K562 (cell line): ENCODE data around the gene AQP6. TPM values are rescaled to one million over a fixed set of nuclear protein-coding genes. Genes with fewer than 3 reads are reported as not detected.

Experiments used
- KAT2B ChIP-seq: IDR thresholded peaks from one replicate; pipeline ENCODE4 v1.6.1; 2012; ENCODE audit warnings: low read depth, mild to moderate bottlenecking, control low read depth, inconsistent platforms, low read length, moderate library complexity
- SMAD1 ChIP-seq: fragments of 150-350 bp; IDR thresholded peaks from 2 replicates; pipeline ENCODE4 v1.6.1; 2014; ENCODE audit warnings: low read length, low read depth; ENCODE audit not compliant: partially characterized antibody
- ZNF57 ChIP-seq: fragments of 450-650 bp; formaldehyde crosslinking; IDR thresholded peaks from 2 replicates; pipeline ENCODE4 v1.4.0; 2020; ENCODE audit warnings: mild to moderate bottlenecking, moderate library complexity
- polyA plus RNA-seq, 8 experiments: library from polyadenylated mRNA; depleted of rRNA in 4 of 8; stranded (reverse) in 5 of 8; unstranded in 3 of 8; fragments of >200 nt; fragmentation: Nextera tagmentation in 2 of 8; fragmentation: Illumina TruSeq in 1 of 8; extraction: Ambion mirVana in 2 of 8; extraction: Trizol in 1 of 8; gene quantifications; 2 replicates each; pipeline versions ENCODE4 v1.2.1 to v1.2.3, GENCODE V29; 2011 to 2014; ENCODE audit warnings: inconsistent platforms in 1 of 8, missing spikeins in 1 of 8
- total RNA-seq, 7 experiments: library from RNA; depleted of rRNA in 6 of 7; stranded (reverse); fragments of >200 nt in 6 of 7; fragmentation: Illumina TruSeq in 2 of 7; extraction: Trizol in 2 of 7; gene quantifications; 2 replicates each; pipeline versions ENCODE4 v1.2.1 to v1.2.3, GENCODE V29; 2011 to 2021; ENCODE audit warnings: low replicate concordance in 1 of 7
- TF ChIP-seq, protein P1 (sequence below): fragments of 200-600 bp; sonication (generic); IDR thresholded peaks from one replicate; pipeline ENCODE4 v1.6.1; 2012; ENCODE audit warnings: mild to moderate bottlenecking, low read depth, low read length, inconsistent platforms

AQP6 gene
- total and polyA plus RNA-seq, 9 of the 15 experiments (the other 6 are each of a cell fraction or from before 2014, with no cell fraction given) = 0.05 to 0.12 TPM; not detected in 7

GRCh38 chr12:49941556-49942511 lies 30.9 kb upstream of the AQP6 start (continued):
- TF ChIP-seq, protein P1, sequence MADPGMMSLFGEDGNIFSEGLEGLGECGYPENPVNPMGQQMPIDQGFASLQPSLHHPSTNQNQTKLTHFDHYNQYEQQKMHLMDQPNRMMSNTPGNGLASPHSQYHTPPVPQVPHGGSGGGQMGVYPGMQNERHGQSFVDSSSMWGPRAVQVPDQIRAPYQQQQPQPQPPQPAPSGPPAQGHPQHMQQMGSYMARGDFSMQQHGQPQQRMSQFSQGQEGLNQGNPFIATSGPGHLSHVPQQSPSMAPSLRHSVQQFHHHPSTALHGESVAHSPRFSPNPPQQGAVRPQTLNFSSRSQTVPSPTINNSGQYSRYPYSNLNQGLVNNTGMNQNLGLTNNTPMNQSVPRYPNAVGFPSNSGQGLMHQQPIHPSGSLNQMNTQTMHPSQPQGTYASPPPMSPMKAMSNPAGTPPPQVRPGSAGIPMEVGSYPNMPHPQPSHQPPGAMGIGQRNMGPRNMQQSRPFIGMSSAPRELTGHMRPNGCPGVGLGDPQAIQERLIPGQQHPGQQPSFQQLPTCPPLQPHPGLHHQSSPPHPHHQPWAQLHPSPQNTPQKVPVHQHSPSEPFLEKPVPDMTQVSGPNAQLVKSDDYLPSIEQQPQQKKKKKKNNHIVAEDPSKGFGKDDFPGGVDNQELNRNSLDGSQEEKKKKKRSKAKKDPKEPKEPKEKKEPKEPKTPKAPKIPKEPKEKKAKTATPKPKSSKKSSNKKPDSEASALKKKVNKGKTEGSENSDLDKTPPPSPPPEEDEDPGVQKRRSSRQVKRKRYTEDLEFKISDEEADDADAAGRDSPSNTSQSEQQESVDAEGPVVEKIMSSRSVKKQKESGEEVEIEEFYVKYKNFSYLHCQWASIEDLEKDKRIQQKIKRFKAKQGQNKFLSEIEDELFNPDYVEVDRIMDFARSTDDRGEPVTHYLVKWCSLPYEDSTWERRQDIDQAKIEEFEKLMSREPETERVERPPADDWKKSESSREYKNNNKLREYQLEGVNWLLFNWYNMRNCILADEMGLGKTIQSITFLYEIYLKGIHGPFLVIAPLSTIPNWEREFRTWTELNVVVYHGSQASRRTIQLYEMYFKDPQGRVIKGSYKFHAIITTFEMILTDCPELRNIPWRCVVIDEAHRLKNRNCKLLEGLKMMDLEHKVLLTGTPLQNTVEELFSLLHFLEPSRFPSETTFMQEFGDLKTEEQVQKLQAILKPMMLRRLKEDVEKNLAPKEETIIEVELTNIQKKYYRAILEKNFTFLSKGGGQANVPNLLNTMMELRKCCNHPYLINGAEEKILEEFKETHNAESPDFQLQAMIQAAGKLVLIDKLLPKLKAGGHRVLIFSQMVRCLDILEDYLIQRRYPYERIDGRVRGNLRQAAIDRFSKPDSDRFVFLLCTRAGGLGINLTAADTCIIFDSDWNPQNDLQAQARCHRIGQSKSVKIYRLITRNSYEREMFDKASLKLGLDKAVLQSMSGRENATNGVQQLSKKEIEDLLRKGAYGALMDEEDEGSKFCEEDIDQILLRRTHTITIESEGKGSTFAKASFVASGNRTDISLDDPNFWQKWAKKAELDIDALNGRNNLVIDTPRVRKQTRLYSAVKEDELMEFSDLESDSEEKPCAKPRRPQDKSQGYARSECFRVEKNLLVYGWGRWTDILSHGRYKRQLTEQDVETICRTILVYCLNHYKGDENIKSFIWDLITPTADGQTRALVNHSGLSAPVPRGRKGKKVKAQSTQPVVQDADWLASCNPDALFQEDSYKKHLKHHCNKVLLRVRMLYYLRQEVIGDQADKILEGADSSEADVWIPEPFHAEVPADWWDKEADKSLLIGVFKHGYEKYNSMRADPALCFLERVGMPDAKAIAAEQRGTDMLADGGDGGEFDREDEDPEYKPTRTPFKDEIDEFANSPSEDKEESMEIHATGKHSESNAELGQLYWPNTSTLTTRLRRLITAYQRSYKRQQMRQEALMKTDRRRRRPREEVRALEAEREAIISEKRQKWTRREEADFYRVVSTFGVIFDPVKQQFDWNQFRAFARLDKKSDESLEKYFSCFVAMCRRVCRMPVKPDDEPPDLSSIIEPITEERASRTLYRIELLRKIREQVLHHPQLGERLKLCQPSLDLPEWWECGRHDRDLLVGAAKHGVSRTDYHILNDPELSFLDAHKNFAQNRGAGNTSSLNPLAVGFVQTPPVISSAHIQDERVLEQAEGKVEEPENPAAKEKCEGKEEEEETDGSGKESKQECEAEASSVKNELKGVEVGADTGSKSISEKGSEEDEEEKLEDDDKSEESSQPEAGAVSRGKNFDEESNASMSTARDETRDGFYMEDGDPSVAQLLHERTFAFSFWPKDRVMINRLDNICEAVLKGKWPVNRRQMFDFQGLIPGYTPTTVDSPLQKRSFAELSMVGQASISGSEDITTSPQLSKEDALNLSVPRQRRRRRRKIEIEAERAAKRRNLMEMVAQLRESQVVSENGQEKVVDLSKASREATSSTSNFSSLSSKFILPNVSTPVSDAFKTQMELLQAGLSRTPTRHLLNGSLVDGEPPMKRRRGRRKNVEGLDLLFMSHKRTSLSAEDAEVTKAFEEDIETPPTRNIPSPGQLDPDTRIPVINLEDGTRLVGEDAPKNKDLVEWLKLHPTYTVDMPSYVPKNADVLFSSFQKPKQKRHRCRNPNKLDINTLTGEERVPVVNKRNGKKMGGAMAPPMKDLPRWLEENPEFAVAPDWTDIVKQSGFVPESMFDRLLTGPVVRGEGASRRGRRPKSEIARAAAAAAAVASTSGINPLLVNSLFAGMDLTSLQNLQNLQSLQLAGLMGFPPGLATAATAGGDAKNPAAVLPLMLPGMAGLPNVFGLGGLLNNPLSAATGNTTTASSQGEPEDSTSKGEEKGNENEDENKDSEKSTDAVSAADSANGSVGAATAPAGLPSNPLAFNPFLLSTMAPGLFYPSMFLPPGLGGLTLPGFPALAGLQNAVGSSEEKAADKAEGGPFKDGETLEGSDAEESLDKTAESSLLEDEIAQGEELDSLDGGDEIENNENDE = no peak
- no peak for TF ChIP-seq ZNF57
- TF ChIP-seq KAT2B = no peak
- no peak for TF ChIP-seq SMAD1
